HG02840 (cell line): ENCODE results near the gene PKMYT1.

Experiments
- ATAC-seq: cut with Tn5 transposase; IDR thresholded peaks from one replicate; pipeline ENCODE4 v1.9.1; 2021; ENCODE audit warnings: mild to moderate bottlenecking, moderate library complexity, moderate number of reproducible peaks; ENCODE audit not compliant: unreplicated experiment, low FRiP score

The PKMYT1 gene

GRCh38 chr16:3001316-3001715, 21.1 kb upstream of the PKMYT1 start:
- no peak for ATAC-seq

- ATAC-seq = no peak
Observed at GRCh38 chr16:3000540-3000939, 20.3 kb upstream of the PKMYT1 start.

DNA sequence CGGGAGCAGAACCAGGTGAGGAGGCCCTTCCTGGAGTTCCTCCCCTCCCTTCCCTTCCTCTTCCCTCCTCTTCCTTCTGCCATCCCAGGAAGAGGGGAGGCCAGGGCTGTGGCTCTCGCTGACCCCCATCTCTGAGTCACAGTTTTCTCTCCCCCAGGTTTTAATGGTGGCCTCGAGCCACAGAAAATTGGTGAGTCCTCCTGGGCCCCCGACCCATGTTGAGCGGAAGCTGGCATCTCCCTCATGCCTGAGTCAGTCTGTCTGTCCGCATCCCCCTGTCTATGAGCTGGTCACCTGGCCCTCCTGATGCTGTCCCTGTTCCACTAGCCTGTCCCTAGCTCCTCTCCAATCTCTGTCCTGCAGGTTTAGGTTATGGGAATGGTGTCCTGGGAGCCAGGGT, 19.7 kb upstream of the PKMYT1 start:
- ATAC-seq = no peak

DNA sequence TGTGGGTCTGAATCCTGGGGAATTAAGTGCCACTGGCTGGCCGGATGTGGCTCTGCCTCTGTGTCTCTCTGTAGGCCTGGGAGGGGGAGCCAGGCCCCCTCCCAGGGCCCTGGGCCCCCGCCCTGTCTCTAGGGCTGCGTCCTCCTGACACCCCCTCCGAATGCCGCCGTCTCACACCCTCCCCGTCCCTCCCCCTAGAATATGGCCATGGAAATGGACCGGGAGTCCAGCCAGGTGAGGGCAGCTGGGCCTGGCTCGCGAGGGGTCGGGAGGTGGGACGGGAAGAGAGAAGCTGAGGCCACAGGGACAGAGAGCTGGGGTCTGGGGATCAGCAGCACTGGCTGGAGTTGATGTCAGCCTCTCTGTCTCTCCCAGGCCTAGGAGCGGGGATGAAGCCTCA, 16.1 kb upstream of the PKMYT1 start:
- ATAC-seq = no peak

DNA sequence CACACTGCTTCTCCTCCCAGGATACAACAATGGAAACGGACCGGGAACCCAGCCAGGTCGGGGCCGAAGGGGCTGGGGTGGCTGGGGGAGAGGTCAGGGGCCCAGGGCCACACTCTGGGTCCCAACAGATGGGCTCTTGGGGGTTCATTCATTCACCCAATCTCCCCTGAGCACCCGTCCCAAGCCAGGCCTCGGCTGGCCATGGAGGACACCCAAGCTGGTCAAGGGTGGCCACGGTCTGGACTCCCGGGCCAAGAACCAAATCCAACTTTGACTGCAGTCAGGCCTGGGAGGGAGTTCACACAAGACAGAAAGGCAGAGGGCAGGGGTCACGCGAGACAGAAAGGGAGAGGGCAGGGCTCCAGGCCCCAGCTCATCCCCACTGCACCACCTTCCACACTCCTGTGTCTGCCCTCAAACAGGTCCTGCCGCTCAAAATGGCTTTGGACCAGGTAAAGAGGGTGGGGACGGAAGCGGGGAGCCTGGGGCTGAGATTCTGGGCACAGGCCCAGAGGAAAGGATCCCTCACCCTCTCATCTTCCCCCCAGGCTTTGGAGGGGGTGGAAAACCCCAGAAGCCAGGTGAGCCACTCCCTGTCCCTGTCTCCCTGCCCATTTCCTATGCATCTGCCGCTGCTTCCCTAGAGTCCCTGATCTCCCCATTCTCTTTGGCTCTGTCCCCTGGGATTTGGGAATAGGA, 12.3 kb upstream of the PKMYT1 start:
- no peak for ATAC-seq

GRCh38 chr16:2991566-2992261, 11.5 kb upstream of the PKMYT1 start:
- no peak for ATAC-seq

DNA sequence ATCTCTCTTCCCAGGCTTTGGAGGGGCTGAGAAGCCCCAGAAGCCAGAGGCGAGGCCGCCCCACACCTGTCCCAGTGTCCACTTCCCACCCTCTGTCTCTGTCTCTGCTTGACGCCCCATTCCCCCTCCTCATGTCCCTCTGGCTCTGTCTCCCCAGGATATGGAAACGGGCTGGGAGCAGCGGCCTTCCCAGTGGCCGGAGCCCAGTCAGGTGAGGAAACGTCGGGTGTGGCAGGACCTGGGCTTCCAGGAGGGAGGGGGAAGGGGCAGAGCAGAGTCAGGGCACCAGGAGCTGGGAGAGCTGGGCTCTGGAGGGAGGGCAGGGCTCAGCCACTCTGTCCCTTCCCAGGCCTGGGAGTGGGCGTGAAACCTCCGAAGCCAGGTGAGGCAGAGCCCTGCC, 10.6 kb upstream of the PKMYT1 start:
- no peak for ATAC-seq

DNA sequence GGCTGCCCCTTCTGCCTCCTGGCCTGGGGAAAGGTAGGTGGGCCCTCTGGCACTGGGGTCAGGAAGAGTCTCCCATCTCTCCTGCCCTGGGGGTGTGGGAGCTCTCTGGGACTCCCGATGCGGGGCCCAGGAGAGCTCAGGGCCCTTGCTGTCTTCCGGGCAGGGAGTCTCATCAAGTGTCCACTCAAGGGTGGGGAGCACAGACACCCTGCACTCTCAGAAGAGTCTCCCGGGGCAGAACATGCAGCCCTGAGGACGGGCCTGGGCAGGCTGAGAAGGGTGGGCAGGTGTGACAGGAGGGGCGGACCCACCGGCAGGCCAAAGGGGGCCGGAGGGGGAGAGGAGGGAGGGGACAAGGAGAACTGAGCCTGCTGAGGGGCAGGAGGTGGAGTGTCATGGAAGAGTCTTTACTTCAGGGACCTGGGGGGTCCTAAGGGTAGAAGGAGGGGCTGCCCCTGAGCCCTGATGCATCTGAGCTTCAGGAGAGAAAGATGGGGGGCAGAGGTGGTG, 8.4 kb upstream of the PKMYT1 start:
- ATAC-seq = no peak

DNA sequence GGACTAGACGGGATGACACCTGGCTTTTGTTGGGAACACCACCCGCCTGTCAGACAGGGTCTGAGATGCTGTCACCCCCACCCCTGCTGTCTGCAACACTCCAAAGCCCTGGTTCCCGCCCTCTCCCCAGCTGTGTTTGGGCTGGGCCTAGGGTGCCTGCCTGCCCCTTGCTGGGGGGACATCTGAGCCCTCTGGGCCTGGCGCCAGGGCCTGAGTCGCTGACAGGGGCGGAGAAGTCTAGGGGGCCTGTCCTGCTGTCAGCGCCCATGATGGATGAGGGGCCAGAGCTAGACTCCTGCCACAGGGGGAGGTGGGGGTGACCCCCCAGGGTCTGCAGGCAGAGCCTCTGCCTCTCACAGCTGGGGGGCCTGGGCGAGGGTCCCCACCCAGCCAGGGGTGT, 7.6 kb upstream of the PKMYT1 start:
- no peak for ATAC-seq

- no peak for ATAC-seq
Observed at GRCh38 chr16:2987286-2987685, 7.0 kb upstream of the PKMYT1 start.

GRCh38 chr16:2986623-2987188, 6.5 kb upstream of the PKMYT1 start:
- no peak for ATAC-seq

DNA sequence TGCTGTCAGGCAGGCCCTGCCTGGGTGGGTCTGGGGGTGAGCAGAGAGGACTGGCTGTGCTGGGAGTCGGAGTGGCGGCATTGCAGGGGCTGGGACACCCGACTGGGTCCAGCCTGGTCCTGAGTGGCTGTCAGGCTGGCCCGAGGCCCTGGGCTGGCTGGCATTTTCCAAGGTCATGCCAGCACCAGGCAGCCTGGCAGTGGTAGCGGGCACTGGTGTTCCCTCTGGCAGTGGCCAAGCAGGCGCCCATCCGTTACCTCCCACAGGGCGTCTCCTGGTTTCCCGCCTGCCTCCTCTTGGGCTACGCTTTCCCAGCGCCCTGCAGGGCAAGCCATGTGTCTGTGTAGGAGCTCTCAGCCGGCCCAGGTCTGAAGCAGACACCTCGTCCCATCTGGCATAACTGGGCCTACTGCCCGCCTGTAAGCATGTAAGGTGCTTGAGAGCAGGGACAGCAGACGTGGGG, 5.7 kb upstream of the PKMYT1 start:
- ATAC-seq = no peak

- no peak for ATAC-seq
Observed at GRCh38 chr16:2985462-2985861, 5.2 kb upstream of the PKMYT1 start.

DNA sequence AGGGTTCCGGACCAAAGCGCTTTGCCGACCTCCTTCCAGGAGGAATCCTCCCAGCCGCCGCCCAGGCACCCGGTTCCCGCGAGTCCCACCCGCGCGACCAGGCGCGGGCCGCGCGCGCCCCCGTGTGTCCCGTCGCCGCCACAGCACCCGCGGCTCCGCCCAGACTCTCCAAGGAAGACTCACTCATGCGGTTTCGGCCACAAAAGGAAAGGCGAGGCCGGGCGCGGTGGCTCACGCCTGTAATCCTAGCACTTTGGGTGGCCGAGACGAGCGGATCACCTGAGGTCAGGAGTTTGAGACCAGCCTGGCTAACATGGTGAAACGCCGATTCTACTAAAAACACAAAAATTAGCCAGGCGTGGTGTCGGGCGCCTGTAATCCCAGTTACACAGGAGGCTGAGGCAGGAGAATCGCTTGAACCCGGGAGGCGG, 3.5 kb upstream of the PKMYT1 start:
- no peak for ATAC-seq

DNA sequence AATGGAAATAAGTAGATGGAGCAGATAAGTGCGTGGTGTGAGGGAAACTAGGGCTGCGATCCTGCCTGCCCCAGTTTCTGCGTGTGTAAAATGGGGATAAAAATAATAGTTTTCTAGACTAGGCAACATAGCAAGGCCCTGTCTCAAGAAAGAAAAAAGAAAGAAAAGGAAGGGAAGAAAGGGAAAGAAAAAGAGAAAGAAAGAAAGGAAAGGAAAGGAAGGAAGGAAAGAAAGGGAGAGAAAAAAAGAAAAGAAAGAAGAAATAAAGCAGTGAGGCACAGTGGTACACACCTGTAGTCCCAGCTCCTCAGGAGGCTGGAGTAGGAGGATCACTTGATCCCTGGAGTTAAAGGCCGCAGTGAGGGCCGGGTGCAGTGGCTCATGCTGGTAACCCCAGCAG, 2.2 kb upstream of the PKMYT1 start:
- no peak for ATAC-seq

DNA sequence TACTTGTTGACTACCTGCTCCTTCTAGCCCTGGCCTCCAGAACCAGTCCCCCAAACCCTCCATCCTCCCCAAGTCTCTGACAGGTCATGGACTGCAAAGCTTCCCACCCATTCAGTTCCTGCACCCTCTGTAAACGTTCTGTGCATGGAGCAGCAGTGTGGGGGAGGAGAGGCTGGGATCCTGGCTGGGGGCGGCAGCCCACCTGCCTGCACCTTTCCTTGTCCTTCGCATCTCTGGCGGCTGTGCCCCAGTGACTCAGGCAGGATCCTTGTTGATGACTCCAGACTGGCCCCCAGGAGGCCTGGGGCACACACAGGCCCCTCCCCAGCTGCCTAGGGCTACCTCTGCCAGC, 1.6 kb upstream of the PKMYT1 start:
- ATAC-seq = no peak

DNA sequence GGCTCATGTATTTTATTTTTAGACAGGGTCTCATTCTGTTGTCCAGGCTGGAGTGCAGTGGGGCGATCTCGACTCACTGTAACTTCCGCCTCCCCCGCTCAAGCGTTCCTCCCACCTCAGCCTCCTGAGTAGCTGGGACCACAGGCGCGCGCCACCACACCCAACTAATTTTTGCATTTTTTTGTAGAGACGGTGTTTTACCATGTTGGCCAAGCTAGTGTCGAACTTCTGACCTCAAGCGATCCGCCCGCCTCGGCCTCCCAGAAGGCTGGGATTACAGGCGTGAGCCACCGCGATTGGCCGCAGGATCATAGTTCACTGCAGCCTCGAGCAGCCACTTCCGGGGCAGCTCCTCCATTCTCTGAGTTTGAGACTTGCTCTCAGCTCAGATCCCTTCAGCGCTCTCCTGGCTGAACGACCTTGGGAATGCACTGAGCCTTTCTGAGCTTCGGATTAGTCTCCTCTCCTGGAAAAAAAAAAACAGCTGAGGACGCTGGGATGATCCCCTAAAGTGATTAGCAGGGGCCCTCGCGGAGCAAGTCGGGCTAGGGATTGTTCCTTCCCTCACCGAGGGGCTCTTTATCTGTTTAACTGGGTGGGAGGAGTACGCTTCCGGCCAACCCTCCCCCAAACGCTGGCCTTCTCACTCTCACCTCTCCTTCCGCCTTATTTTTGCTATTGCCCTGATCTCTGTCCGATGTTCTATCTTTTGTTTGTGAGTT, 1.1 kb upstream of the PKMYT1 start:
- ATAC-seq = no peak

DNA sequence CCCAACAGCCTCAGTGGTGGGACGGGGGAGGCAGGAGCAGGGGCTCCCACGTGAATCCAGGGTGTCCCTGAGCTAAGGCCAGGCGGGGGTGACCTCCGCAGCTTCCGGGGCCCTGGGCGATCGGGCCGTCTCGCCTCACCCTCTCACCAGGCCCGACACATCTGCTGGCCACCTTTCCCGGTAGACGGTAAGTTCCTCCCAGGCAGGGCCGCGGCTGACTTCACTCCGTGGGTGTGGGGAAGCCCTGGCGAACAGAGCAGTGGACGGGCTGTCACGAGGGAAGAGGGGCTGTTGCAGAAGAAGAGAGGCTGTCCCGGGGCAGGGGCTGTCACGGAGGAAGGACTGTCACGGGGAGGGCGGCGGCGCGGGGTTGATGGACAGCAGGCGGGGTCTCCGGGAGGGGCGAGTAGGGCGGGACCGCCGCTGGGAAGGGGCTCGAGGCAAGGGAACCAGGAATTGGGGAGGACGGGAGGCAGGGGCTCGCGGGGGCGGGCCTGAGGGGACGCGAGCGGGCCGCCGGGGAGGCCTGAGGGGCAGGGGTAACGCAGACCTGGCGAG, 498 bp downstream of the PKMYT1 start:
- ATAC-seq = peak; percentile 1

GRCh38 chr16:2977440-2977839, 2.8 kb downstream of the PKMYT1 start:
- no peak for ATAC-seq

DNA sequence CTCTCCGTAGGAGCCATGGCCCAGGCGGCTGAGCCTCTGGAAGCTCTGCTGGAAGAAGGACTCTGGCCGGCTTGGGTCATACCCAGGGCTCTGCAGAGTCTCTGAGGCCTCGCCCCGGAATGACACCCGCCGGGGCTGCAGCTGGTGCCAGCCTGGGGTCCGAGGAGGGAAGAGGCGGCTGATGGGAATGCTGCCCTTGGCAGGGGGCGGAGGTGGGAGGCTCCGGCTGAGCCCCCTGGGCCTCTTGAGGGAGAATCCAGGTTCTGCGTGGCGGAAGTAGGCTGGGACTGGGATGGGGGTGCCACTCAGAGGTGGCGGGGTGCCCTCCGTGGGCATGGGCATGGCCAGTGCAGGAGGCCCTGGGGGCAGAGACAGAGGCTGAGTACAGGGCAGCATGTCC, 3.6 kb downstream of the PKMYT1 start:
- no peak for ATAC-seq

DNA sequence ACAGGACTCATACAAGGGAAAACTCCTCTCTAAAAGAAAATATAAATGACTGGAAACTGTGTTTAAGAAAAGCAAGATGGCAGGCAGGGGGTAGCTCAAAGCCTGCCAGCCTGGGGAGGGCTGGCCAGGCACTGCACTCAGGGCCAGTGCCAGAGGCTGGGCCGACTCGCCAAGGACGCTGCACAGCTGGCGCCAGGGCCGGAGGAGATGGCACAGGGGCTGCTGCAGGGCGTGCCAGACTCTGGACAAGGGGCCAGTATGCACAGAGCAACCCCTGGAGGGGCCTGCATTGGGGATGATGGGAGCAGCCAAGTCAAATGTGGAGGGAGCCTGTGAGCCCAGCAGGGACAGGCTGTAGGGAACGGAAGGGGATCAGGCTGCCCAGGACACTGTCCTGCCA, 4.0 kb downstream of the PKMYT1 start:
- ATAC-seq = no peak
